Urinary bladder (tissue), 4 donors: ENCODE measurements around the gene AFF1. TPM values are rescaled to one million over a fixed set of nuclear protein-coding genes. Genes with fewer than 3 reads are reported as not detected.

ENCODE experiments used
- DNase-seq: peaks from one replicate; pipeline ENCODE4 v3.0.0-alpha.2; 2015; ENCODE audit errors: extremely low spot score
- H3K27ac ChIP-seq: one replicate; pipeline ENCODE4 v1.5.1; 2013; ENCODE audit warnings: low read depth, mild to moderate bottlenecking, moderate library complexity
- H3K36me3 ChIP-seq: one replicate; pipeline ENCODE4 v1.6.1; 2013; ENCODE audit warnings: mild to moderate bottlenecking, moderate library complexity; ENCODE audit not compliant: insufficient read depth
- H3K4me1 ChIP-seq: one replicate; pipeline ENCODE4 v1.6.1; 2013; ENCODE audit warnings: mild to moderate bottlenecking, moderate library complexity; ENCODE audit not compliant: insufficient read depth
- H3K4me3 ChIP-seq: one replicate; pipeline ENCODE4 v1.5.1; 2013; ENCODE audit warnings: low read depth, low read length
- WGBS: extraction: QIAGEN DNeasy Blood & Tissue Kit; methylation state at CpG from one replicate; pipeline ENCODE4 v1.1.7; 2013; 5-methylcytosine and 5-hydroxymethylcytosine counted together
- polyA plus RNA-seq: library from polyadenylated mRNA; stranded (reverse); fragments of 200-250 nt; gene quantifications from one replicate; pipeline ENCODE4 v1.2.3, GENCODE V29; 2013
- total RNA-seq: library from RNA; depleted of rRNA; stranded (reverse); fragments of >200 nt; gene quantifications from one replicate; pipeline ENCODE4 v1.2.3, GENCODE V29; 2014
- donor health status: healthy with polysubstance abuse.
- donor health status: healthy.

Gene AFF1
- total and polyA plus RNA-seq, 2 donors, result 22.8 to 32.8 TPM

DNA sequence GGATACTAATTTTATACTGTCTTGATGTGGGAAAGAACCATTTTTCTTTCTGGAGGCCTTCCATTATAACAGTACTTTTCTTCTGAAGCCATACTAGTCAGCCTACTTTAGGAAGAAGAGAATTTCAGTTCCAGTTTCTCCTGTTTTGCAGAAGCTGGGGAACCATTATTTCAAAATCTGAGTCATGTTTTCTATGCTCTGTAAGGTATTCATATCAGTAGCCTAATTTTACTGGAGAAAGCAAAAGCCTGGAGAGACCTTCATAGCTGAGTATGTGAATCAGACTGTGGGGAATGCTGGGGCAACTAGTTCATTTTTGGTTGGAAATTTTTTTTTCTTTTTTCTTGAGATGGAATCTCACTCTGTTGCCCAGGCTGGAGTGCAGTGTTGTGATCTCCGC is 22.4 kb downstream of the AFF1 start:
- no peak overlapping the region for H3K4me3 ChIP-seq
- WGBS, result 98% methylated on average over 1 of the region's 1 CpG
- H3K4me1 ChIP-seq, result no peaks in the 10 kb centered on the region
- no peaks in the 10 kb centered on the region for H3K36me3 ChIP-seq
- DNase-seq, result no peak
- no peak overlapping the region for H3K27ac ChIP-seq

DNA sequence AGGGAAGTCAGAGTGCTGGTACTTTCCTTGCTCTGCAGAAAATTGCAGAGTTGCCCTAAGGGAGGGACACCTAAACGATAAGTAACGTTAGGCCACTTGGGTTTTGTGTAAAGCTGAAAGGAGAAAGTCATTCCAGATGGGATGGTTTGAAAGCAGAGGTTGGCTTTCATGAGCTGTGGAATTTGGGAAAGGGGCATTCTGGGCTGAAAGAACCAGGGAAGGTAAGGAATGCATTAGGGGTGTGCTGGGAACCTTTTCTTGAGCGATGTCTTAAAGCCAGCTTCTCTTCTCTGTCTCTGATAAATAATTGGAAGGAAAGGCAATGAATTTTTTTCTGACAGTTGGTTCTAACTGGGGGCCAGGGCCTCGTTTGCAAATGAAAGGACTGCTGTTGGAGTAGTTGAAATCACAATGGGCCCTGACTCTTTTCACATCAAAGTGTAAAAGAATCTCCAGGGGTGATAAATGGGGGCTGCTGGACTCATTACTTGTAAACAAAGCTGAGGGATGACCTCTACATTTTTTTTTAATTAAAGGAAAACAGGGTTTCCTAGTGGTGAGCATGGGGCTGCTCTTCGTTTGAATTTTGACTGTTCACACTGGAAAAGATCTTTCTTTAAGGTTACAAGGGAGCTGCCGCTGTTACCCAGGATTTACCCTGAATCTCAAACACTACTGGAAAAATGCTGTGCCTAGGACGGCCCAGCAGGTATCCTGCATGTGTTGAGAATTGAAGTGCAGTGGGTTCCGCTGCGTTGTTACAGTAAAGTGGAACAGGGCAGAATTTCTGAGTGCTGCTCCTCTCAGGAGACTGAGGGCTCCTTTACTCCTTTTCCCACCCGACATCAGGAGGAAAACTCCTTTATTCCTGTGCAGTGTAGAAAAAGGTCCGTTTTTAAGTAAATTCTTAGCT is 25.0 kb downstream of the AFF1 start:
- no peak for DNase-seq
- H3K4me3 ChIP-seq, result no peak overlapping the region
- H3K27ac ChIP-seq, result no peak overlapping the region
- 64% methylated on average over 11 of the region's 11 CpGs for WGBS
- no peaks in the 10 kb centered on the region for H3K4me1 ChIP-seq
- H3K36me3 ChIP-seq, result no peaks in the 10 kb centered on the region

DNA sequence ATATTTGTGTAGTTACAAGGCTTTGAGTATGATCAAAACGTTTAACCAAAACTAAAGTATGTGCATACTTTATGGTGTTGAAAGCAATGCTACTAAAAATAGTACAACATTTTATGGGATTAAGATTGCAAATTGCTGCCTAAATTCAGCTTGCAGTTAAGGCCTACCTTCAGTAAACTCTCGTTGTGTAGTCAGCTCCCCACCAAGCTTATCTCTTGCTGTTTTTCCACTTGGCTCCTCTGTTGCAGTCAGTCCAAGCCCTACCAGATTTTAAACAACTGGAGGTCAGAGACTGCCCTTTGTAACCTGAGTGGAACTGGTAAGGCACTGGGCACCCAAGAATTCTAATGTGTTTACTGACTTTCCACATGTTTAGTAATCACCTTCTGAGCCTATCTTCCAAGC is 25.7 kb downstream of the AFF1 start:
- WGBS, result 14% methylated on average over 2 of the region's 2 CpGs
- H3K4me1 ChIP-seq, result no peaks in the 10 kb centered on the region

DNA sequence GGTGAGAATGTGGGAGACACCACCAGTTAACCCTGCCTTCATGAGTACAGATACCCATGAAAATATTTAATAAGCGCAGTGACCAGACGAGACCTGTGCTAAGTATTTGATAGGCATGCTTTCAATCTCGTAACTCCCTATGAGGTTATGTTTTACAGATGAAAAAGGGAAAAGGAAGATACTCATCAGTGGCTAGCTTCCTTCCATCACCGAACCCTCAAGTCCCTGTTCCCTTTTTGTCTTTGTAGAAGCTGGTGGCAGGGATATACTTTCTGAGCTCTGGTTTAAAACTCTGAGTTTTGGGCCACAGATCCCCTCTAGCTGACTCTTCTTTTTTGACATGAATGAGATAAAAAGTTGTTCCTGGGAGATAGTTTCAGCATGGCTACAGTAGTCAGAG is 26.3 kb downstream of the AFF1 start:
- 81% methylated on average over 4 of the region's 4 CpGs for WGBS
- no peak overlapping the region for H3K27ac ChIP-seq

More for the DNA sequence above, 25.7 kb downstream of the AFF1 start:
- H3K27ac ChIP-seq, result no peak overlapping the region
- no peaks in the 10 kb centered on the region for H3K36me3 ChIP-seq
- no peak for DNase-seq
- no peak overlapping the region for H3K4me3 ChIP-seq

DNA sequence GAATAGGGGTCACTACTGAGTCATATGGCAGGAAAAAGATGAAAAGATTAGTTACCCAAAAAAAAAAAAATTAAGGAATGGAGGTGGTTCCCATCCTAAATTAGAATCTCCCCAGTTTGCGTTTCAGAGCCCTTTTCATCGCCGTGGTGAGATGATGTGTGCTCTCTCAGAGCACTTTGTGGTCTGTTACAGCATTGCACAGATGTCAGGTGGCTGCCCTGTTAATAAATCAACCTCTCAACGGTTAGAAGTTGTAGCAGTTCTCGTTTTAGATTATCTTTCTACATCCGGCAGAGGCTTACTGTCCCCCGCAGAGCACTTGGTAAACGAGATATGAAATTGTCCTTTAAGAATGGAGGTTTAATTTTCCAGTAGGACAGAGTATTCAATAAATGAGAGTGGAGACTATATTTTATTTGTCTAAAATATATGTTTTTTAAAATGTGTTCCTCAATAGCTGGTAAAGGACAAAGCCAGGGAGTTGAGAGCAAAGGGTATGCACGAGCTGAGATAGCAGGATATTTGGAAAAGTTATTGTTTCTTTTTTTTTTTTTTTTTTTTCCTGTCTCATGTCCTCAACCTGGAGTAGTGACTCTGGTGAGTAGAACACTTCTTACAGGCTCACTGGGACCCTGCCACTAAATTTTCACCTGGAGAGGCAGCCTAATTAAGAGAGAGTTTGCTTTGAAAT is 26.9 kb downstream of the AFF1 start:
- no peaks in the 10 kb centered on the region for H3K36me3 ChIP-seq
- WGBS, result 31% methylated on average over 9 of the region's 9 CpGs
- DNase-seq, result no peak
- no peak overlapping the region for H3K27ac ChIP-seq
- no peak overlapping the region for H3K4me3 ChIP-seq
- no peaks in the 10 kb centered on the region for H3K4me1 ChIP-seq

More for the DNA sequence above, 26.3 kb downstream of the AFF1 start:
- DNase-seq, result no peak
- no peak overlapping the region for H3K4me3 ChIP-seq
- no peaks in the 10 kb centered on the region for H3K4me1 ChIP-seq
- H3K36me3 ChIP-seq, result no peaks in the 10 kb centered on the region

DNA sequence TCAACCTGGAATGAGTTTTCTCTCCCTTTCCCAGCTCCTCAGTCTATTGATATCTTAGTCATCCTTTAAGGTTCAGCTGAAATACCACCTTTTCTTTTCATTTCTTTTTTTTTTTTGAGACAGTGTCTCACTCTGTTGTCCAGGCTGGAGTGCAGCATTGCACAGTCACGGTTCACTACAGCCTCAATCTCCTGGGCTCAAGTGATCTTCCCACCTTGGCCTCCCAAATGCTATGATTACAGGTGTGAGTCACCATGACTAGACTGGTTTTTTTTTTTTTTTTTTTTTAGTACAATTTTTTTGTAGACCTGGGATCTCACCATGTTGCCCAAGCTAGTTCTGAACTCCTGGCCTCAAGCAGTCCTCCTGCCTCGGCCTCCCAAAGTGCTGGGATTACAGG is 28.9 kb downstream of the AFF1 start:
- Histone ChIP-seq H3K4me3 (no peak overlapping the region), H3K4me1 (peaks cover 1% of the 10 kb centered on the region), H3K27ac (no peak overlapping the region), H3K36me3 (no peaks in the 10 kb centered on the region)
- DNase-seq, result no peak
- WGBS, result 97% methylated on average over 2 of the region's 2 CpGs

DNA sequence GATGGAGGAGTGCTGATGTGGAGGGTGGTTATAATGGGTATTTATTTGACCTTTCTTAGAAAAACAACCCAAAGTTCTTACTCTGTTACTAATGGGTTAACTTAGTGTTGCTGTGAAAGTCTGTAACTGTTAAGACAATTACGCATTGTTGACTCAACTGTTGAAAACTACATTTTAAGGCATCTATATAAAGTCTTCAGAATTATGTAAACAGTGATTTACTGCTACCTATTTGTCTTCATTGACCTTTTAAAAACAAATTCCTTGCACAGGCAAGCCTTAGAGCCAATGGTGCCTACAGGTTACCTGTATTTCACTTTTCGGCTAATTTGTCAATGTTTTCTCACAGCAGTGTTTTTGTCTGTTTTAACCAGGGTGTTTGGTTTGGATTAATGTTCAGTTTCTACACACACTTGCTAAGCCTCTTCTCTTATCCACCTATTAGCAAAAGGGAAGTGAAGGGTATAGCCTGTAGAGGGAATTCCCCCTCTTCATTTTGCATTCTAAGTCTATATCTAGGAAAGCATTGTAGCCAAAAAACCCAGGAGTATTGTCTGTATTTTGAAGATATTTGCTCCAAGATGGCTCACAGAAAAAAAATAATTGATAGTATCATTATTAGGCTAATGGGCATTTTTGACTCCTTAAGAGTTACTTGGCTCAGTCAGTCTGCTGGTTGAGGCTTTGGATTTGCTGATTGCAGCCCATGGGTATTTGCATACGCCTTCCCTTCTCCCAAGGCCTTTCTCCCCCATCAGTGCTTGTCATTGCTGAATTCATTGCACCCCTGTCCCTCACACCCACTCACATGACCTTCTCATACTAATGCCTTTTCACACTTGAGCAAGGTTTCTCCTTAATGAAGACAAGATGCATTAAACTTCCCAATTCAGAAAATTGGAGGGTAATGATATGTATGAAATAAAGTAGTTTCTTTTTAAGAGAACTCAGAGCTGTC is 30.5 kb downstream of the AFF1 start:
- Histone ChIP-seq H3K27ac (no peak overlapping the region), H3K4me1 (peaks cover 1% of the 10 kb centered on the region), H3K4me3 (no peak overlapping the region), H3K36me3 (no peaks in the 10 kb centered on the region)
- WGBS, result 95% methylated on average over 3 of the region's 3 CpGs
- DNase-seq, result no peak

DNA sequence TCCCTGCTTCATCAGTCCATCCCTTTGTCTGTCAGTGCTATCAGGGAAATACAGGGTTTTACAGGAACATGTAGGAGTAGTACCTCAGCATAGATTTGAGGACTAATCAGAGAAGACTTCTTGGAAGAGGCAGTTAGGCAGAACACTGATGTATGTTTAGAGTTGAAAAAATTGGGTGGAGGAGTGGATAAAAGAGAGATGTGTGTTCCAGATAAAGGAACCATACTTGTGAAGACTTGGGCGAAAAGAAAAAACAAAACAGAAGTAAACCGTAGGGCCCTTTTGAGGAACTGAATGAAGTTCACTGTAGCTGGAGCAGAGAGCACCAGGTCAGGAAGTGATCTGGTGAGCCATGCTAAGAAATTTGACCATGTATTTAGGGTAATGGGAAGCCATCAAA is 32.3 kb downstream of the AFF1 start:
- WGBS, result 84% methylated on average over 2 of the region's 2 CpGs
- no peak overlapping the region for H3K4me3 ChIP-seq
- H3K36me3 ChIP-seq, result no peaks in the 10 kb centered on the region
- peaks cover 4% of the 10 kb centered on the region for H3K4me1 ChIP-seq
- DNase-seq, result no peak
- H3K27ac ChIP-seq, result no peak overlapping the region

DNA sequence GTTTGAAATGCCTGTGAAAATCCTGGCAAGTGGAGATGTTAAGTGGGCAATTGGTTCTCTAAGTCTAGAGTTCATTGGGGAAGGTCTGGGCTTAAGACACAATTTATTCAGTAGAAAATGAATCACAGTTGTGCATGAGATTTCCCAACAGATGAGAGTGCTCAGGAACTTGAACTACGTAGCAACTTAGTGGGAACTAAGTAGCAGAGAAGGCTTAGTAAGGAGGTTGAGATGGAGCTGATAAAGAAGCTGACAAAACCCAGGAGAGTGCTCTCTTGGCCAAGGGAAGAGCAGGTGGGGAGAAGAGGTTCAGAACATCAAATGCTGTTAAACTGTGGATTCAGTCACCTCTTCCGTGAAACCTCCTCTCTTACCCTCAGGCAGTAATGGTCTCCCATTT is 33.0 kb downstream of the AFF1 start:
- no peaks in the 10 kb centered on the region for H3K36me3 ChIP-seq
- DNase-seq, result no peak
- H3K27ac ChIP-seq, result no peak overlapping the region
- no peak overlapping the region for H3K4me3 ChIP-seq
- WGBS, result 88% methylated on average over 2 of the region's 2 CpGs
- peaks cover 4% of the 10 kb centered on the region for H3K4me1 ChIP-seq

DNA sequence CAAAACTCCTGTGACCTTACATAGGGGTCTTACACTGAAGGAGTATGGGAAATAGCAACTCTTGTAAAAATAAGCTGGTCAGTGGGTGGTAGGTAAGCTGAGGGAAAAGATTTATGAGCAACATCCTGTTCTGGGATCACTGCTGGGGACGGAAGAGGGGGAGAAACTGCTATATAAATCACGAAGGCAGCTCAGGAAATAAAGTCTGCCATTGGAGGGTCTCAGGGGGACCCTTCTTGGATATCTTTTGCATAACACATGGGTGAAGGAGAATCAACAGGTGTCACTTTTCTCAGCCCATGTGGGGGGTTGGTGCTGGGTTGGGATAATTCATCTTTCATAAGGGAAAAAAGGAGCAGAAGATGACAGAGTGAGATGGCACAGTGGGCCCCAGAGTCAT is 33.7 kb downstream of the AFF1 start:
- 65% methylated on average over 2 of the region's 2 CpGs for WGBS
- H3K36me3 ChIP-seq, result no peaks in the 10 kb centered on the region
- H3K4me3 ChIP-seq, result no peak overlapping the region
- DNase-seq, result no peak
- H3K4me1 ChIP-seq, result peaks cover 4% of the 10 kb centered on the region
- no peak overlapping the region for H3K27ac ChIP-seq

DNA sequence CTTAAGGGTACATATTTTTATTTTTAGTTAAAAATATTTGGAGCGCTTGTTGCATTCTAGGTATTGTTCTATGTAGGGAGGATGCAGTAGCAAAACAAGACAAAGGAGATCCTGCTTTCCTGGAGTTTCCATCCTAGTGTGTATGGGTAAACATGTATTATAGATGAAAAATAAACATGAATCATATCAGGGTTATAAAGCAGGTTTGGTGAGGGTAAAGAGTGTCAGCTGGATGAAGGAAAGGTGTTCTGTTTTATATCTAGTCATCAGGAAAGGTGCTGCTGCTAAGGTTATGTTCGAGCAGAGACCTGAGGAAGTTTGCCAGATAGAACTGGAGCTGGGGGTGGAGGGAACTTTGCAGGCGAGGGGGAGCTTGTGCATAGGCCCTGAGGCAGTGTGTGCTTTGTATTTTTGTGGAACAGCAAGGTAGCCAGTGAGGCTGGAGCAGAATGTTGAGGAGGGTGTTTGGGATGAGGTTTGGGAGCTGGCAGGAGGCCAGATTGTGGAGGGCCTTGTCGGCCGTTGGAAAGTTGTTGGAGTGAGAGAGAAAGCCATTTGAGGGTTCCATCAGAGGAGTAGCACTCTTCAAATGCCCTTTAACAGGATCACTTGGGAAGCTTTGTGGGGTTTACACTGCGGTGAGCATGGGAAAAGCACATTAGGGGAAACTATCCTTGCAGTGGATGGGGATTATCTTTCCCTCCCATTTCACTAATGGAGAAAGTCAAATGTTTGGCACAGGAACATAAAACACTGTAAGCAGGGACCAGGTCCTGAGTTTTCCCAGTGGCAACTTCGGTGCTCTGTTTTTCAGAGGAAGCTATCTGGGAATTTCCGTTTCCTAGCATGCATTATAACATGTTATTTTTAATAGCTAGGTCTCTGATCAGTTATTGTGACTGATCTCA is 35.9 kb downstream of the AFF1 start:
- no peak for DNase-seq
- H3K4me1 ChIP-seq, result peaks cover 4% of the 10 kb centered on the region
- H3K27ac ChIP-seq, result no peak overlapping the region
- WGBS, result 65% methylated on average over 8 of the region's 8 CpGs
- no peak overlapping the region for H3K4me3 ChIP-seq
- H3K36me3 ChIP-seq, result no peaks in the 10 kb centered on the region

DNA sequence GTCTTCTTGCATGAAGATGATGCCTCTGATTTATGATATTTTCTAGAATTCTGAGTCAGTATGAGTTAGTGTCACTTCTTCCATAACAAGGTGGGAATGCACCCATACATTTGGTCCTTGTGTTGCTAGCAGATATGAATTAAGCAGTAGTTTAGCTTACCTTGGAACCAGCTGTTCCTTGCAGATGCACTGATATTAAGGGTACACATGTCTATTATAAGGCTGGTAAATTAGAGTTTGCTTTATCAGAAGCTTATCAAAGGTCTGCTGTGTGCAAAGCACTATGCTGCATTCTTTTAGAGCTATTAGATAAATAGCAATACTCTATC is 36.5 kb downstream of the AFF1 start:
- Histone ChIP-seq H3K27ac (no peak overlapping the region), H3K36me3 (no peaks in the 10 kb centered on the region), H3K4me1 (peaks cover 4% of the 10 kb centered on the region), H3K4me3 (no peak overlapping the region)
- no peak for DNase-seq

DNA sequence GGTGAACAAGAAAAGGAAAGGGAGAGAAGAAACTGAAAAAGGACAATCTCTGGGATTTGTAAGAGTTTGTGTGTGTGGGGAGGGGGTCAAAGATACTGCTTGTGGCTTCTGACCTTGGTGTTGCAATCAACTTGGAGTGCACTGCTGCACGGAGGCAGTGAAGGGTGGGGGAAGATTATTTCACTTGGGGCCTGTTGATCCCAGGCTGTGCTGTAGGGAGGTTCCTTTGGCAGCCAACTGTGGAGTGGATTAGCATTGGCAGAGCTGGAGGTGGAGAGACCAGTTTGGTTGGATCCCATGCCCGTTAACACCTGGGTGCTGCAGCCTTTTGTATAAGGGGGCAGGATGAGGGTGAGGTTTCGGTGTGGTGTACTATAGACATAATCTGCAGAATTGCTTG is 38.2 kb downstream of the AFF1 start:
- H3K36me3 ChIP-seq, result no peaks in the 10 kb centered on the region
- no peak overlapping the region for H3K27ac ChIP-seq
- 74% methylated on average over 3 of the region's 3 CpGs for WGBS
- peaks cover 2% of the 10 kb centered on the region for H3K4me1 ChIP-seq
- no peak for DNase-seq
- no peak overlapping the region for H3K4me3 ChIP-seq
